Naive thymus-derived CD4-positive, alpha-beta T cell (primary cell): ENCODE data around the gene TBXAS1. TPM values are rescaled to one million over a fixed set of nuclear protein-coding genes. Genes with fewer than 3 reads are reported as not detected.
A peak's percentile ranks its signal among the peaks of the same experiment; 100 is the strongest.

Experiments used
- ATAC-seq: fragments of 150-1000 bp; cut with Tn5 transposase; 2 replicates; pipeline ENCODE4 v1.10.0; 2021; ENCODE audit warnings: mild to moderate bottlenecking, moderate library complexity
- CTCF ChIA-PET: fragments of 350-600 bp; sonication (Branson Sonifier 250); formaldehyde crosslinking; loops from one replicate; lab custom pipeline; 2021; ENCODE audit warnings: antibody characterized with exemption; lab: Charles Lee
- POLR2A ChIA-PET: fragments of 350-600 bp; sonication (Branson Sonifier 250); formaldehyde crosslinking; loops from one replicate; lab custom pipeline; 2021; ENCODE audit warnings: antibody characterized with exemption, inconsistent platforms; lab: Charles Lee
- DNase-seq, 9 donors: peaks; one replicate each; pipeline versions ENCODE4 v3.0.0 to v3.0.0-alpha.2; 2020 to 2022; ENCODE audit warnings: mixed read lengths in 1 of 9
- H3K27ac ChIP-seq: one replicate; pipeline ENCODE4 v1.7.0; 2013; ENCODE audit warnings: mild to moderate bottlenecking, low read depth, low read length, moderate library complexity
- H3K27me3 ChIP-seq, 2 donors: one replicate each; pipeline ENCODE4 v1.7.0; 2013; ENCODE audit warnings: low read length in 2 of 2, mild to moderate bottlenecking in 2 of 2, moderate library complexity in 2 of 2; ENCODE audit not compliant: control insufficient read depth in 2 of 2, insufficient read depth in 2 of 2
- H3K36me3 ChIP-seq, 3 experiments: 1 replicate in 2 of 3; 2 replicates in 1 of 3; pipeline ENCODE4 v1.7.0; 2013; ENCODE audit warnings: low read length in 3 of 3, mild to moderate bottlenecking in 3 of 3, moderate library complexity in 1 of 3; ENCODE audit not compliant: insufficient read depth in 3 of 3, control insufficient read depth in 2 of 3
- H3K4me1 ChIP-seq, 2 donors: one replicate each; pipeline ENCODE4 v1.7.0; 2013; ENCODE audit warnings: low read length in 2 of 2, mild to moderate bottlenecking in 2 of 2, moderate library complexity in 1 of 2; ENCODE audit not compliant: control insufficient read depth in 2 of 2, insufficient read depth in 2 of 2
- H3K4me3 ChIP-seq: 2 replicates; pipeline ENCODE4 v1.7.0; 2013; ENCODE audit warnings: mild to moderate bottlenecking, low read length
- H3K9me3 ChIP-seq, 3 experiments: 1 replicate in 2 of 3; 2 replicates in 1 of 3; pipeline ENCODE4 v1.7.0; 2013; ENCODE audit warnings: low read length in 3 of 3; ENCODE audit not compliant: control insufficient read depth in 2 of 3
- H3K27ac Mint-ChIP-seq, 9 donors: one replicate each; pipeline ENCODE4 v1.8.0; 2020 to 2022; ENCODE audit warnings: mixed read lengths in 9 of 9, mild to moderate bottlenecking in 8 of 9, moderate library complexity in 5 of 9, inconsistent platforms in 2 of 9
- H3K27me3 Mint-ChIP-seq, 5 donors: one replicate each; pipeline ENCODE4 v1.8.0; 2021 to 2022; ENCODE audit warnings: mixed read lengths in 5 of 5, mild to moderate bottlenecking in 1 of 5
- H3K36me3 Mint-ChIP-seq, 5 donors: one replicate each; pipeline ENCODE4 v1.8.0; 2020 to 2022; ENCODE audit warnings: mixed read lengths in 5 of 5, mild to moderate bottlenecking in 3 of 5, inconsistent platforms in 1 of 5
- H3K4me1 Mint-ChIP-seq, 7 donors: one replicate each; pipeline ENCODE4 v1.8.0; 2020 to 2022; ENCODE audit warnings: mixed read lengths in 7 of 7, mild to moderate bottlenecking in 3 of 7, inconsistent platforms in 1 of 7
- H3K4me3 Mint-ChIP-seq, 10 donors: one replicate each; pipeline ENCODE4 v1.8.0; 2020 to 2022; ENCODE audit warnings: mild to moderate bottlenecking in 10 of 10, mixed read lengths in 10 of 10, moderate library complexity in 6 of 10, inconsistent platforms in 2 of 10
- H3K9me3 Mint-ChIP-seq, 11 donors: one replicate each; pipeline ENCODE4 v1.8.0; 2020 to 2022; ENCODE audit warnings: mixed read lengths in 11 of 11, mild to moderate bottlenecking in 4 of 11, inconsistent platforms in 1 of 11, moderate library complexity in 1 of 11
- intact Hi-C, 2 donors: fragments of 100-400 bp; cut with micrococcal nuclease; formaldehyde crosslinking; loops; one replicate each; pipeline ENCODE4 v1.15.1; 2023
- polyA plus RNA-seq, 2 donors: library from polyadenylated mRNA; unstranded; fragments of 300-500 nt; fragmentation: Illumina TruSeq; gene quantifications; one replicate each; pipeline ENCODE4 v1.2.3, GENCODE V29; 2021
- total RNA-seq, 6 experiments: library from RNA in 5 of 6; stranded (reverse) in 5 of 6; gene quantifications; 1 replicate in 5 of 6; 2 replicates in 1 of 6; pipeline ENCODE4 v1.2.3 and lab custom pipeline; 2021 to 2026

TBXAS1 gene
- total and polyA plus RNA-seq, 7 experiments from 2014 or later: 1.9 to 70.9 (median 3.2) TPM

DNA sequence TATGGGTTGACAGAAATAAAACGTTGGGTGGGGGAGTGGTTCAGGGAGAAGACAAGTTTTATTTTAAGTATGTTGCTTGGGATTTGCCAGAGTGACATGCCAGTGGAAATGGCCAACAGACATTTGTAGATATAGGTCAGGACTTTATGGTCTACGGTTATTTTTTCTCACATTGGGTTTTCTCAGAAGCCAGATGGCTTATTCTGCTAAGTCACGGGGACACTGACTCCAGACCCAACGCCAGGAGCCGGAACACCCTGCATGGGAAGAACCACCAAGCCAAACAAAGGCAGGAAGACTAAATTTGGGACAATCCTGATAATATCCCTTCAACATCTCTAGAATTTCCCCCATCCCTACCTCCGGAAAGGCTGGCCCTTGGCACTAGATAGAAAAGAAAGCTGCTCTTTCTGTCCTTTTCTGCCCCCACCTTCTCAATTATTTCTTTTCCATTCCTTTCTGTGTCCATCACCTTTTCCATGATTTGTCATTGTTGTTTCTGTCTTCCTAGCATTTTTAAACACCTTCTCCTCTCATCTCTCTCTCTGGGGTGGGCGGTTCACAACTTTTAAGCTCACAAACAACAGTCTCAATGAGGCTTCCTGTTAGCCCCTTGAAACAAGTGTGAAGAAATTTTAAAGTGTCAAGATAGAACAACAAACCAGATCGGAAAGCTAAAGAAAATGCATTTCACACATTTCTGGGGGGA, 44.7 kb downstream of the TBXAS1 start:
- Mint-ChIP-seq H3K4me3 (peak overlapping the region in 1 of 10 donors; percentile 43), H3K36me3 (no peaks in the 10 kb centered on the region)
- CTCF ChIA-PET: interaction anchor here (0.6 kb wide), 1 partner anchor 73 kb away, joined by 3 read pairs; no protein-coding TSS in a partner anchor

DNA sequence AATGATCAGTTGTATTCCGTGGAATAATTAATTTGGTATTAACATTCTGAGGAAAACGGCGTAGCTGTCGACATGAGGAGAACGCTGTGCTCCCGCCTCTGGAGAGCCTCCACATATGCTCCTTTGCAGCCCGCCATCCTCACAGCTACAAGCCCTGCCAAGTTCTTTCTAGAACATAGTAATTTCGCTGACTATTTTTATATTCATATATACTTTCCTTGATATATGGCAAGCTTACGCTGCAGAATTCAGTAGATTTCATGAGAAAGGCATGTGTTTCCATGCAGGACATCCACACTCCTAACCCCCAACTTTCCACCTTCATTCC, 45.2 kb downstream of the TBXAS1 start:
- Mint-ChIP-seq H3K4me1 (peaks cover 0 to 16% (median 0%) of the 10 kb centered on the region in 7 donors), H3K4me3 (no peak overlapping the region), H3K9me3 (peaks cover 0 to 3% (median 0%) of the 10 kb centered on the region in 11 donors), H3K27ac (peak overlapping the region in 3 of 9 donors; percentile 7 to 39 (median 19)), H3K27me3 (no peaks in the 10 kb centered on the region), H3K36me3 (no peaks in the 10 kb centered on the region)
- Histone ChIP-seq H3K9me3 (no peaks in the 10 kb centered on the region), H3K36me3 (no peaks in the 10 kb centered on the region), H3K4me3 (no peak overlapping the region), H3K27me3 (no peaks in the 10 kb centered on the region), H3K27ac (no peak overlapping the region), H3K4me1 (no peaks in the 10 kb centered on the region)
- POLR2A ChIA-PET: no interaction called here
- intact Hi-C loops: no loop called here
- no peak for DNase-seq
- CTCF ChIA-PET: no interaction called here
- ATAC-seq: no peak

More for the DNA sequence above, 44.7 kb downstream of the TBXAS1 start:
- no peak for DNase-seq
- Mint-ChIP-seq H3K9me3 (peaks cover 0 to 3% (median 0%) of the 10 kb centered on the region in 11 donors), H3K27me3 (no peaks in the 10 kb centered on the region), H3K4me1 (peaks cover 0 to 16% (median 0%) of the 10 kb centered on the region in 7 donors), H3K27ac (peak overlapping the region in 2 of 9 donors; percentile 7 to 19)
- Histone ChIP-seq H3K27ac (no peak overlapping the region), H3K27me3 (no peaks in the 10 kb centered on the region), H3K4me1 (no peaks in the 10 kb centered on the region), H3K9me3 (no peaks in the 10 kb centered on the region), H3K36me3 (no peaks in the 10 kb centered on the region), H3K4me3 (no peak overlapping the region)
- ATAC-seq: no peak
- intact Hi-C loops: no loop called here
- POLR2A ChIA-PET: no interaction called here

- Histone ChIP-seq H3K27ac (no peak overlapping the region), H3K9me3 (no peaks in the 10 kb centered on the region), H3K36me3 (no peaks in the 10 kb centered on the region), H3K4me1 (no peaks in the 10 kb centered on the region), H3K27me3 (no peaks in the 10 kb centered on the region), H3K4me3 (no peak overlapping the region)
- H3K9me3 Mint-ChIP-seq: peaks cover 0 to 3% (median 0%) of the 10 kb centered on the region in 11 donors
- no peak for DNase-seq
- intact Hi-C loops: no loop called here
- H3K27ac Mint-ChIP-seq: no peak overlapping the region
- ATAC-seq: peak; percentile 74
- H3K27me3 Mint-ChIP-seq: no peaks in the 10 kb centered on the region
- ChIA-PET CTCF (no interaction called here), POLR2A (no interaction called here)
- H3K36me3 Mint-ChIP-seq: peaks cover 0 to 2% (median 0%) of the 10 kb centered on the region in 5 donors
- H3K4me1 Mint-ChIP-seq: peaks cover 0 to 10% (median 0%) of the 10 kb centered on the region in 7 donors
- no peak overlapping the region for H3K4me3 Mint-ChIP-seq
Measured at GRCh38 chr7:139875821-139876241, 46.8 kb downstream of the TBXAS1 start.

- ChIA-PET CTCF (no interaction called here), POLR2A (no interaction called here)
- Histone ChIP-seq H3K4me1 (no peaks in the 10 kb centered on the region), H3K9me3 (no peaks in the 10 kb centered on the region), H3K4me3 (no peak overlapping the region), H3K36me3 (no peaks in the 10 kb centered on the region), H3K27me3 (no peaks in the 10 kb centered on the region), H3K27ac (no peak overlapping the region)
- Mint-ChIP-seq H3K27ac (no peak overlapping the region), H3K4me1 (peaks cover 0 to 10% (median 0%) of the 10 kb centered on the region in 7 donors), H3K27me3 (no peaks in the 10 kb centered on the region), H3K4me3 (no peak overlapping the region), H3K36me3 (peaks cover 0 to 2% (median 0%) of the 10 kb centered on the region in 5 donors), H3K9me3 (peaks cover 0 to 3% (median 0%) of the 10 kb centered on the region in 11 donors)
- intact Hi-C loops: no loop called here
- DNase-seq: no peak
- no peak for ATAC-seq
Measured at GRCh38 chr7:139876622-139877283, 47.7 kb downstream of the TBXAS1 start.

GRCh38 chr7:139883814-139884213, 54.8 kb downstream of the TBXAS1 start:
- ATAC-seq (no peak), DNase-seq (no peak)
- Histone ChIP-seq H3K36me3 (no peaks in the 10 kb centered on the region), H3K9me3 (no peaks in the 10 kb centered on the region), H3K4me3 (no peak overlapping the region), H3K27me3 (no peaks in the 10 kb centered on the region), H3K4me1 (no peaks in the 10 kb centered on the region), H3K27ac (no peak overlapping the region)
- ChIA-PET CTCF (no interaction called here), POLR2A (no interaction called here)
- H3K36me3 Mint-ChIP-seq: peaks cover 0 to 6% (median 0%) of the 10 kb centered on the region in 5 donors
- no peak overlapping the region for H3K27ac Mint-ChIP-seq
- H3K4me3 Mint-ChIP-seq: no peak overlapping the region
- intact Hi-C loops: no loop called here
- peaks cover 0 to 6% (median 0%) of the 10 kb centered on the region in 7 donors for H3K4me1 Mint-ChIP-seq
- peaks cover 0 to 9% (median 0%) of the 10 kb centered on the region in 5 donors for H3K27me3 Mint-ChIP-seq
- H3K9me3 Mint-ChIP-seq: peaks cover 0 to 3% (median 0%) of the 10 kb centered on the region in 11 donors

- Histone ChIP-seq H3K4me1 (no peaks in the 10 kb centered on the region), H3K9me3 (no peaks in the 10 kb centered on the region), H3K4me3 (no peak overlapping the region), H3K27me3 (no peaks in the 10 kb centered on the region), H3K27ac (no peak overlapping the region), H3K36me3 (no peaks in the 10 kb centered on the region)
- intact Hi-C loops: no loop called here
- Mint-ChIP-seq H3K27me3 (peaks cover 0 to 9% (median 0%) of the 10 kb centered on the region in 5 donors), H3K9me3 (peaks cover 0 to 4% (median 0%) of the 10 kb centered on the region in 11 donors), H3K4me1 (peaks cover 0 to 6% (median 0%) of the 10 kb centered on the region in 7 donors), H3K27ac (no peak overlapping the region), H3K4me3 (no peak overlapping the region), H3K36me3 (peaks cover 0 to 7% (median 0%) of the 10 kb centered on the region in 5 donors)
- DNase-seq (no peak), ATAC-seq (no peak)
- POLR2A ChIA-PET: no interaction called here
- CTCF ChIA-PET: no interaction called here
Measured at GRCh38 chr7:139884441-139884840, 55.4 kb downstream of the TBXAS1 start.
